H1 (cell line): ENCODE results near the gene HBA2. TPM values are rescaled to one million over a fixed set of nuclear protein-coding genes. Genes with fewer than 3 reads are reported as not detected.

ENCODE experiments used
- CTCF ChIA-PET: fragments of 300-600 bp; sonication (Branson Sonifier 250); formaldehyde crosslinking; loops from one replicate; lab custom pipeline; 2021; ENCODE audit not compliant: partially characterized antibody; lab: Charles Lee
- POLR2A ChIA-PET: fragments of 300-600 bp; sonication (Branson Sonifier 250); formaldehyde crosslinking; loops from one replicate; lab custom pipeline; 2021; ENCODE audit warnings: inconsistent platforms; ENCODE audit not compliant: partially characterized antibody; lab: Charles Lee
- DNase-seq, 2 experiments: peaks; one replicate each; pipeline versions ENCODE4 v3.0.0 to v3.0.0-alpha.2; 2010 to 2022; ENCODE audit warnings: low spot score in 2 of 2, low read depth in 1 of 2, mixed read lengths in 1 of 2
- FAIRE-seq: peaks from 2 replicates; lab custom pipeline; 2011; peaks lifted over from hg19 to GRCh38; lab: Jason Lieb, UNC
- H2AFZ ChIP-seq: 2 replicates; pipeline ENCODE4 v1.8.1; 2012; ENCODE audit warnings: low read length, inconsistent platforms
- H2AK5ac ChIP-seq: 2 replicates; pipeline ENCODE4 v1.6.1; 2013; ENCODE audit warnings: low read depth, low read length
- H2BK120ac ChIP-seq: replicated peaks from 2 replicates; pipeline ENCODE3; 2013; ENCODE audit warnings: low read depth, low read length, inconsistent platforms
- H2BK12ac ChIP-seq: 2 replicates; pipeline ENCODE4 v1.6.1; 2013; ENCODE audit warnings: low read depth, low read length
- H2BK15ac ChIP-seq: 2 replicates; pipeline ENCODE4 v1.6.1; 2013; ENCODE audit warnings: low read length
- H2BK20ac ChIP-seq: 2 replicates; pipeline ENCODE4 v1.6.1; 2013; ENCODE audit warnings: low read length
- H2BK5ac ChIP-seq: 2 replicates; pipeline ENCODE4 v1.6.1; 2013; ENCODE audit warnings: low read depth, low read length
- H3K14ac ChIP-seq: 2 replicates; pipeline ENCODE4 v1.6.1; 2013; ENCODE audit warnings: inconsistent platforms; ENCODE audit not compliant: insufficient read length
- H3K18ac ChIP-seq: 2 replicates; pipeline ENCODE4 v1.6.1; 2013; ENCODE audit warnings: low read length; ENCODE audit errors: extremely low read depth
- H3K23ac ChIP-seq: 2 replicates; pipeline ENCODE4 v1.6.1; 2013; ENCODE audit warnings: inconsistent platforms; ENCODE audit not compliant: insufficient read length
- H3K23me2 ChIP-seq: 2 replicates; pipeline ENCODE4 v1.6.1; 2013; ENCODE audit warnings: low read depth, low read length
- H3K27ac ChIP-seq: 2 replicates; pipeline ENCODE4 v1.6.1; 2011; ENCODE audit warnings: low read depth, low read length, inconsistent platforms
- H3K27me3 ChIP-seq, 4 experiments: replicated peaks in 1 of 4; 1 replicate in 1 of 4; 2 replicates in 3 of 4; pipeline versions ENCODE4 v1.6.1 to v1.8.1; 2011 to 2013; ENCODE audit warnings: low read length in 3 of 4, mild to moderate bottlenecking in 3 of 4, inconsistent platforms in 2 of 4, mixed read lengths in 2 of 4, moderate library complexity in 1 of 4; ENCODE audit not compliant: control insufficient read depth in 3 of 4, insufficient read depth in 3 of 4; ENCODE audit errors: extremely low read depth in 1 of 4
- H3K36me3 ChIP-seq, 4 experiments: 2 replicates each; pipeline versions ENCODE4 v1.6.1 to v1.8.1; 2011 to 2013; ENCODE audit warnings: mild to moderate bottlenecking in 4 of 4, low read length in 3 of 4, moderate library complexity in 2 of 4, control low read depth in 1 of 4, inconsistent platforms in 1 of 4; ENCODE audit not compliant: insufficient read depth in 4 of 4, control insufficient read depth in 2 of 4
- H3K4ac ChIP-seq: replicated peaks from 2 replicates; pipeline ENCODE3; 2013; ENCODE audit warnings: low read length, low read depth, mixed read lengths, inconsistent platforms; ENCODE audit not compliant: insufficient read length
- H3K4me1 ChIP-seq, 4 experiments: replicated peaks in 1 of 4; 1 replicate in 1 of 4; 2 replicates in 3 of 4; pipeline versions ENCODE4 v1.6.1 to v1.8.1; 2011 to 2013; ENCODE audit warnings: low read length in 3 of 4, inconsistent platforms in 2 of 4, mixed read lengths in 1 of 4; ENCODE audit not compliant: insufficient read depth in 4 of 4, control insufficient read depth in 3 of 4
- H3K4me2 ChIP-seq, 2 experiments: 2 replicates each; pipeline versions ENCODE4 v1.6.1 to v1.8.1; 2011 to 2013; ENCODE audit warnings: low read depth in 2 of 2, low read length in 2 of 2, control low read depth in 1 of 2, inconsistent platforms in 1 of 2, mild to moderate bottlenecking in 1 of 2; ENCODE audit not compliant: insufficient read depth in 1 of 2
- H3K4me3 ChIP-seq, 4 experiments: fragments of 200-600, 300-600 bp in 1 of 4; sonication (generic), shearing (Covaris generic), sonication (Bioruptor Twin) in 1 of 4; 2 replicates each; pipeline versions ENCODE4 v1.5.1 to v1.8.1; 2011 to 2016; ENCODE audit warnings: low read length in 4 of 4, low read depth in 3 of 4, control low read depth in 2 of 4, inconsistent platforms in 2 of 4, mild to moderate bottlenecking in 2 of 4, mixed read lengths in 1 of 4, moderate library complexity in 1 of 4; ENCODE audit not compliant: insufficient read depth in 2 of 4; ENCODE audit errors: extremely low read depth in 1 of 4
- H3K56ac ChIP-seq: replicated peaks from 2 replicates; pipeline ENCODE3; 2013; ENCODE audit warnings: low read depth, mild to moderate bottlenecking, mixed read lengths, low read length, inconsistent platforms; ENCODE audit not compliant: insufficient read length
- H3K79me1 ChIP-seq: 2 replicates; pipeline ENCODE4 v1.6.1; 2013; ENCODE audit warnings: low read depth, low read length, control low read depth
- H3K79me2 ChIP-seq, 2 experiments: 2 replicates each; pipeline versions ENCODE4 v1.6.1 to v1.8.1; 2012 to 2013; ENCODE audit warnings: low read length in 2 of 2, mild to moderate bottlenecking in 2 of 2, inconsistent platforms in 1 of 2; ENCODE audit not compliant: insufficient read depth in 2 of 2, control insufficient read depth in 1 of 2
- H3K9ac ChIP-seq, 4 experiments: replicated peaks in 1 of 4; 1 replicate in 1 of 4; 2 replicates in 3 of 4; pipeline versions ENCODE4 v1.6.1 to v1.8.1; 2011 to 2013; ENCODE audit warnings: low read depth in 3 of 4, low read length in 3 of 4, control low read depth in 2 of 4, mild to moderate bottlenecking in 2 of 4, moderate library complexity in 2 of 4, inconsistent platforms in 1 of 4; ENCODE audit errors: extremely low read depth in 1 of 4
- H3K9me3 ChIP-seq, 2 experiments: 2 replicates each; pipeline versions ENCODE4 v1.6.1 to v1.8.1; 2012 to 2013; ENCODE audit warnings: mild to moderate bottlenecking in 2 of 2, moderate library complexity in 2 of 2, control low read depth in 1 of 2, inconsistent platforms in 1 of 2, low read depth in 1 of 2, low read length in 1 of 2, mixed read lengths in 1 of 2; ENCODE audit not compliant: insufficient read depth in 2 of 2
- H4K20me1 ChIP-seq, 2 experiments: replicated peaks in 1 of 2; 2 replicates each; pipeline versions ENCODE3 to v1.8.1; 2011 to 2013; ENCODE audit warnings: inconsistent platforms in 2 of 2, low read length in 2 of 2, mild to moderate bottlenecking in 1 of 2; ENCODE audit not compliant: insufficient read depth in 2 of 2, control insufficient read depth in 1 of 2
- H4K5ac ChIP-seq: 2 replicates; pipeline ENCODE4 v1.6.1; 2013; ENCODE audit warnings: low read length, low read depth, mixed read lengths, inconsistent platforms; ENCODE audit not compliant: insufficient read length
- H4K8ac ChIP-seq: 2 replicates; pipeline ENCODE4 v1.8.0; 2013; ENCODE audit warnings: mild to moderate bottlenecking, moderate library complexity, low read length, inconsistent platforms; ENCODE audit not compliant: insufficient read depth; ENCODE audit errors: extremely low read depth
- H4K91ac ChIP-seq: replicated peaks from 2 replicates; pipeline ENCODE3; 2013; ENCODE audit warnings: low read length, mixed read lengths, inconsistent platforms; ENCODE audit not compliant: insufficient read length
- WGBS, 2 experiments: shearing (Covaris generic) in 1 of 2; methylation state at CpG; one replicate each; pipeline versions ENCODE4 v1.1.6 to v1.1.7; 2013 to 2015; ENCODE audit warnings: low lambda C conversion rate in 2 of 2, mixed read lengths in 2 of 2, inconsistent platforms in 1 of 2, low coverage in 1 of 2, missing lambda C conversion rate in 1 of 2; ENCODE audit not compliant: insufficient replicate concordance in 2 of 2, insufficient coverage in 1 of 2, insufficient read length in 1 of 2; ENCODE audit errors: extremely low coverage in 1 of 2, missing lambda C conversion rate in 1 of 2; 5-methylcytosine and 5-hydroxymethylcytosine counted together
- polyA plus RNA-seq, 7 experiments: library from polyadenylated mRNA; depleted of rRNA in 3 of 7; stranded (reverse) in 5 of 7; unstranded in 2 of 7; fragments of >200 nt in 5 of 7; fragments of 200-250 nt in 2 of 7; gene quantifications; 1 replicate in 5 of 7; 2 replicates in 1 of 7; 4 replicates in 1 of 7; pipeline versions ENCODE4 v1.2.1 to v1.2.3, GENCODE V29; 2011 to 2013; ENCODE audit warnings: missing spikeins in 2 of 7, mixed read lengths in 2 of 7
- total RNA-seq: library from RNA; stranded (reverse); fragmentation: NEBNext Ultra II Directional; extraction: Animal tissue kit (Norgen Biotek cat#: 25700); gene quantifications from 2 replicates; pipeline ENCODE4 v1.2.1, GENCODE V29; 2021

Gene HBA2
- total and polyA plus RNA-seq, 2 of the 8 experiments (the other 6 are each of a cell fraction or from before 2014, with no cell fraction given) = 6.1 TPM; not detected in 1

- Histone ChIP-seq H3K27me3 (no peaks in the 10 kb centered on the region), H3K18ac (no peak overlapping the region), H4K91ac (no peak overlapping the region), H2BK15ac (no peak overlapping the region), H3K9me3 (no peaks in the 10 kb centered on the region), H2AK5ac (no peak overlapping the region), H3K4me1 (no peaks in the 10 kb centered on the region), H3K4me3 (no peak overlapping the region), H3K4ac (no peak overlapping the region), H3K9ac (no peak overlapping the region), H4K5ac (no peak overlapping the region), H3K27ac (no peak overlapping the region), H3K23me2 (no peaks in the 10 kb centered on the region), H3K4me2 (no peak overlapping the region), H2BK12ac (no peak overlapping the region), H3K79me1 (peaks cover 2% of the 10 kb centered on the region), H2BK5ac (no peak overlapping the region), H4K8ac (no peak overlapping the region), H2BK120ac (no peak overlapping the region), H3K36me3 (peaks cover 0 to 2% (median 0%) of the 10 kb centered on the region in 4 experiments; a peak in 2 of 8 replicates), H3K79me2 (no peaks in the 10 kb centered on the region), H4K20me1 (peaks cover 0 to 4% of the 10 kb centered on the region in 2 experiments), H2BK20ac (no peak overlapping the region), H3K23ac (no peak overlapping the region), H3K14ac (no peak overlapping the region), H2AFZ (no peak overlapping the region), H3K56ac (no peak overlapping the region)
- WGBS, 2 experiments = 86% methylated on average over 2 of the region's 3 CpGs; no CpG with 5 or more reads in 1 of the 2 experiments
- CTCF ChIA-PET = interaction anchor here (0.6 to 5.5 kb wide), 9 partner anchors 7 to 237 kb away, joined by 3 to 37 read pairs (median 6); no protein-coding TSS in a partner anchor
- POLR2A ChIA-PET = no interaction called here
- DNase-seq (no peak), FAIRE-seq (no peak)
Measured at GRCh38 chr16:125011-125410, 47.7 kb upstream of the HBA2 start.
